PC-9 (cell line): ENCODE results near the gene KAT7.

Source experiments
- CTCF ChIP-seq: fragments of 200-600 bp; sonication (generic); conservative IDR thresholded peaks from 2 replicates; pipeline ENCODE4 v1.6.1; 2017; ENCODE audit warnings: mixed run types, antibody characterized with exemption, mild to moderate bottlenecking, moderate library complexity
- EZH2 ChIP-seq: fragments of 200-600 bp; sonication (generic); IDR thresholded peaks from 2 replicates; pipeline ENCODE4 v1.8.0; 2017; ENCODE audit warnings: antibody characterized with exemption, low read depth

GRCh38 chr17:49752508-49752907 lies 36.0 kb upstream of the KAT7 start:
- TF ChIP-seq CTCF (no peak), EZH2 (no peak)
